Liver (tissue), 3 donors: Measurements from ENCODE around the gene ATP2B3.

Source experiments
- GABPA ChIP-seq, 2 donors: IDR thresholded peaks in 1 of 2; conservative IDR thresholded peaks in 1 of 2; 2 replicates each; pipeline ENCODE4 v1.6.1; 2016; ENCODE audit warnings: antibody characterized with exemption in 2 of 2, mild to moderate bottlenecking in 1 of 2, moderate library complexity in 1 of 2
- JUND ChIP-seq, 2 donors: IDR thresholded peaks; 2 replicates each; pipeline ENCODE4 v1.6.1; 2016; ENCODE audit warnings: antibody characterized with exemption in 2 of 2
- NR2F2 ChIP-seq: IDR thresholded peaks from 2 replicates; pipeline ENCODE4 v1.6.1; 2016; ENCODE audit warnings: antibody characterized with exemption
- TAF1 ChIP-seq: conservative IDR thresholded peaks from 2 replicates; pipeline ENCODE4 v1.6.1; 2016; ENCODE audit warnings: antibody characterized with exemption, mild to moderate bottlenecking
- YY1 ChIP-seq: IDR thresholded peaks from 2 replicates; pipeline ENCODE4 v1.6.1; 2016; ENCODE audit warnings: antibody characterized with exemption, mild to moderate bottlenecking
- TF ChIP-seq, protein P1 (sequence below): fragments of 150-350 bp; IDR thresholded peaks from 2 replicates; pipeline ENCODE4 v1.5.1; 2017; ENCODE audit warnings: improper control_type of control experiment, low read depth, low read length; ENCODE audit not compliant: missing input control
- TF ChIP-seq, protein P2 (sequence below): IDR thresholded peaks from 2 replicates; pipeline ENCODE4 v1.6.1; 2016; ENCODE audit warnings: antibody characterized with exemption, mild to moderate bottlenecking
- TF ChIP-seq, protein P3 (sequence below): IDR thresholded peaks from 2 replicates; pipeline ENCODE4 v1.6.1; 2016; ENCODE audit warnings: antibody characterized with exemption
- donor health status: healthy.
- donor health status: healthy.

DNA sequence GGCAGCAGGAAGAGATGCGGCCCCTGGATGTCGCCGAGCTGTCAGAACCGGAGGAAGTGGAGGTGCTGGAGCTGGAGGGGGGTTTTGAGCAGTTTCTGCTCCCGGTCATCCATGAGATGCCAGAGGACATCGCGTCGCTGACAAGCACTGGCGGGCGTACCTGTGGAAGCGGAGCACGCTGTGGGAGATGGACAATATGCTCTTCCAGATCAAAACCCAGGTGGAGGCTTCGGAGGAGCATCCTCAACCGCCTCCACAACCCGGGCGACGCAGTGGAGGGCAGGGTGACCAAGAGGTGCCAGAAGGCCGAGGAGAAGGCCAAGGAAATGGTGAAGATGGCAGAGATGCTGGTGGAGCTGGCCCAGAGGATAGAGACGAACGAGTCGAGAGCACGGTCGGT, 89.1 kb downstream of the ATP2B3 start:
- TF ChIP-seq, protein P1, sequence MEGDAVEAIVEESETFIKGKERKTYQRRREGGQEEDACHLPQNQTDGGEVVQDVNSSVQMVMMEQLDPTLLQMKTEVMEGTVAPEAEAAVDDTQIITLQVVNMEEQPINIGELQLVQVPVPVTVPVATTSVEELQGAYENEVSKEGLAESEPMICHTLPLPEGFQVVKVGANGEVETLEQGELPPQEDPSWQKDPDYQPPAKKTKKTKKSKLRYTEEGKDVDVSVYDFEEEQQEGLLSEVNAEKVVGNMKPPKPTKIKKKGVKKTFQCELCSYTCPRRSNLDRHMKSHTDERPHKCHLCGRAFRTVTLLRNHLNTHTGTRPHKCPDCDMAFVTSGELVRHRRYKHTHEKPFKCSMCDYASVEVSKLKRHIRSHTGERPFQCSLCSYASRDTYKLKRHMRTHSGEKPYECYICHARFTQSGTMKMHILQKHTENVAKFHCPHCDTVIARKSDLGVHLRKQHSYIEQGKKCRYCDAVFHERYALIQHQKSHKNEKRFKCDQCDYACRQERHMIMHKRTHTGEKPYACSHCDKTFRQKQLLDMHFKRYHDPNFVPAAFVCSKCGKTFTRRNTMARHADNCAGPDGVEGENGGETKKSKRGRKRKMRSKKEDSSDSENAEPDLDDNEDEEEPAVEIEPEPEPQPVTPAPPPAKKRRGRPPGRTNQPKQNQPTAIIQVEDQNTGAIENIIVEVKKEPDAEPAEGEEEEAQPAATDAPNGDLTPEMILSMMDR, result no peak
- TF ChIP-seq TAF1, result no peak
- TF ChIP-seq NR2F2, result no peak
- no peak for TF ChIP-seq YY1
- TF ChIP-seq, protein P2, sequence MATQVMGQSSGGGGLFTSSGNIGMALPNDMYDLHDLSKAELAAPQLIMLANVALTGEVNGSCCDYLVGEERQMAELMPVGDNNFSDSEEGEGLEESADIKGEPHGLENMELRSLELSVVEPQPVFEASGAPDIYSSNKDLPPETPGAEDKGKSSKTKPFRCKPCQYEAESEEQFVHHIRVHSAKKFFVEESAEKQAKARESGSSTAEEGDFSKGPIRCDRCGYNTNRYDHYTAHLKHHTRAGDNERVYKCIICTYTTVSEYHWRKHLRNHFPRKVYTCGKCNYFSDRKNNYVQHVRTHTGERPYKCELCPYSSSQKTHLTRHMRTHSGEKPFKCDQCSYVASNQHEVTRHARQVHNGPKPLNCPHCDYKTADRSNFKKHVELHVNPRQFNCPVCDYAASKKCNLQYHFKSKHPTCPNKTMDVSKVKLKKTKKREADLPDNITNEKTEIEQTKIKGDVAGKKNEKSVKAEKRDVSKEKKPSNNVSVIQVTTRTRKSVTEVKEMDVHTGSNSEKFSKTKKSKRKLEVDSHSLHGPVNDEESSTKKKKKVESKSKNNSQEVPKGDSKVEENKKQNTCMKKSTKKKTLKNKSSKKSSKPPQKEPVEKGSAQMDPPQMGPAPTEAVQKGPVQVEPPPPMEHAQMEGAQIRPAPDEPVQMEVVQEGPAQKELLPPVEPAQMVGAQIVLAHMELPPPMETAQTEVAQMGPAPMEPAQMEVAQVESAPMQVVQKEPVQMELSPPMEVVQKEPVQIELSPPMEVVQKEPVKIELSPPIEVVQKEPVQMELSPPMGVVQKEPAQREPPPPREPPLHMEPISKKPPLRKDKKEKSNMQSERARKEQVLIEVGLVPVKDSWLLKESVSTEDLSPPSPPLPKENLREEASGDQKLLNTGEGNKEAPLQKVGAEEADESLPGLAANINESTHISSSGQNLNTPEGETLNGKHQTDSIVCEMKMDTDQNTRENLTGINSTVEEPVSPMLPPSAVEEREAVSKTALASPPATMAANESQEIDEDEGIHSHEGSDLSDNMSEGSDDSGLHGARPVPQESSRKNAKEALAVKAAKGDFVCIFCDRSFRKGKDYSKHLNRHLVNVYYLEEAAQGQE, result no peak
- TF ChIP-seq, protein P3, sequence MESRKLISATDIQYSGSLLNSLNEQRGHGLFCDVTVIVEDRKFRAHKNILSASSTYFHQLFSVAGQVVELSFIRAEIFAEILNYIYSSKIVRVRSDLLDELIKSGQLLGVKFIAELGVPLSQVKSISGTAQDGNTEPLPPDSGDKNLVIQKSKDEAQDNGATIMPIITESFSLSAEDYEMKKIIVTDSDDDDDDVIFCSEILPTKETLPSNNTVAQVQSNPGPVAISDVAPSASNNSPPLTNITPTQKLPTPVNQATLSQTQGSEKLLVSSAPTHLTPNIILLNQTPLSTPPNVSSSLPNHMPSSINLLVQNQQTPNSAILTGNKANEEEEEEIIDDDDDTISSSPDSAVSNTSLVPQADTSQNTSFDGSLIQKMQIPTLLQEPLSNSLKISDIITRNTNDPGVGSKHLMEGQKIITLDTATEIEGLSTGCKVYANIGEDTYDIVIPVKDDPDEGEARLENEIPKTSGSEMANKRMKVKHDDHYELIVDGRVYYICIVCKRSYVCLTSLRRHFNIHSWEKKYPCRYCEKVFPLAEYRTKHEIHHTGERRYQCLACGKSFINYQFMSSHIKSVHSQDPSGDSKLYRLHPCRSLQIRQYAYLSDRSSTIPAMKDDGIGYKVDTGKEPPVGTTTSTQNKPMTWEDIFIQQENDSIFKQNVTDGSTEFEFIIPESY, result no peak
- TF ChIP-seq GABPA (IDR thresholded peaks at IDR 0.05 in 1 of 2, conservative IDR thresholded peaks at IDR 0.05 in 1 of 2), result no peak
- no peak for TF ChIP-seq JUND (IDR thresholded peaks at IDR 0.05)
